Measurements from ENCODE around the gene CCDC127.

DNA sequence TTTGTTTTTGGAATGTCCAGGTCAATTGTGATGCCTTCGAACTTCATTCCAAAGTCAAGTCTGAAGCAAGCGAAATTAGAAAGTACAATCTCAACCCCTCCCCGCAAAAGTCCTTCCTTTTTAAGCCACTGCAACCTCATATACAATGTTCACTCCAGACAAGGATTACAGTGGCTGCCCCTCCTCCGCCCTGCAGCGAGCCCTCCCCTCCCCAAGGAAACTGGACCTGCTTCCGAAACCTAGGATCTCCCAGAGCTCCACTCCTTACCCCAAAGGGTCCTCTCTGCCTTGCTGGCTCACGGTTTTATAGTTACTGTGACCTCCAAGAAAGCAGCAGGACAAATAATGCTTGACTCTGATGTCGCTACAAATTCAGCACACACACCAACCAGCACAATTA, 16.3 kb downstream of the CCDC127 start:
- TF ChIP-seq, protein P1, sequence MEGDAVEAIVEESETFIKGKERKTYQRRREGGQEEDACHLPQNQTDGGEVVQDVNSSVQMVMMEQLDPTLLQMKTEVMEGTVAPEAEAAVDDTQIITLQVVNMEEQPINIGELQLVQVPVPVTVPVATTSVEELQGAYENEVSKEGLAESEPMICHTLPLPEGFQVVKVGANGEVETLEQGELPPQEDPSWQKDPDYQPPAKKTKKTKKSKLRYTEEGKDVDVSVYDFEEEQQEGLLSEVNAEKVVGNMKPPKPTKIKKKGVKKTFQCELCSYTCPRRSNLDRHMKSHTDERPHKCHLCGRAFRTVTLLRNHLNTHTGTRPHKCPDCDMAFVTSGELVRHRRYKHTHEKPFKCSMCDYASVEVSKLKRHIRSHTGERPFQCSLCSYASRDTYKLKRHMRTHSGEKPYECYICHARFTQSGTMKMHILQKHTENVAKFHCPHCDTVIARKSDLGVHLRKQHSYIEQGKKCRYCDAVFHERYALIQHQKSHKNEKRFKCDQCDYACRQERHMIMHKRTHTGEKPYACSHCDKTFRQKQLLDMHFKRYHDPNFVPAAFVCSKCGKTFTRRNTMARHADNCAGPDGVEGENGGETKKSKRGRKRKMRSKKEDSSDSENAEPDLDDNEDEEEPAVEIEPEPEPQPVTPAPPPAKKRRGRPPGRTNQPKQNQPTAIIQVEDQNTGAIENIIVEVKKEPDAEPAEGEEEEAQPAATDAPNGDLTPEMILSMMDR (IDR thresholded peaks at IDR 0.05; ENCODE audit: insufficient read depth, low read depth, low read length): no peak
- no peak for TF ChIP-seq EZH2 (IDR thresholded peaks at IDR 0.05; ENCODE audit: insufficient read depth, low read length)
